SK-N-SH treated with all-trans-retinoic acid at 6 μM for 48 hours (cell line): Measurements from ENCODE around the gene SORCS2.

Source experiments
- ATAC-seq: fragments of 200-7000 bp; cut with Tn5 transposase; 3 replicates; pipeline ENCODE4 v1.9.1; 2020; ENCODE audit warnings: mild to moderate bottlenecking, moderate library complexity
- ARNTL ChIP-seq: fragments of 450-650 bp; formaldehyde crosslinking; IDR thresholded peaks from 2 replicates; pipeline ENCODE4 v1.5.0; 2020; ENCODE audit warnings: low read depth, mild to moderate bottlenecking, moderate library complexity, borderline replicate concordance
- BACH2 ChIP-seq: fragments of 250-450 bp; sonication (Bioruptor Pico); IDR thresholded peaks from 2 replicates; pipeline ENCODE4 v1.9.0; 2021; ENCODE audit warnings: mild to moderate bottlenecking, borderline replicate concordance
- CSDC2 ChIP-seq: fragments of 250-450 bp; sonication (Bioruptor Pico); IDR thresholded peaks from 2 replicates; pipeline ENCODE4 v1.5.0; 2020; ENCODE audit warnings: mild to moderate bottlenecking, moderate library complexity
- ESRRG ChIP-seq: fragments of 250-450 bp; sonication (Bioruptor Pico); IDR thresholded peaks from 2 replicates; pipeline ENCODE4 v1.6.1; 2021; ENCODE audit warnings: mild to moderate bottlenecking
- GLIS3 ChIP-seq: fragments of 250-450 bp; sonication (Bioruptor Pico); IDR thresholded peaks from 2 replicates; pipeline ENCODE4 v1.5.0; 2020; ENCODE audit warnings: mild to moderate bottlenecking, moderate library complexity
- OSR1 ChIP-seq: fragments of 250-450 bp; sonication (Bioruptor Pico); IDR thresholded peaks from 2 replicates; pipeline ENCODE4 v1.8.0; 2022; ENCODE audit warnings: moderate library complexity, mild to moderate bottlenecking, inconsistent platforms
- SNAI2 ChIP-seq: fragments of 250-450 bp; sonication (Bioruptor Pico); IDR thresholded peaks from 2 replicates; pipeline ENCODE4 v1.5.0; 2020; ENCODE audit warnings: mild to moderate bottlenecking, moderate library complexity
- TCF4 ChIP-seq: fragments of 250-450 bp; sonication (Bioruptor Pico); IDR thresholded peaks from 2 replicates; pipeline ENCODE4 v1.8.0; 2021; ENCODE audit warnings: mild to moderate bottlenecking, moderate library complexity, borderline replicate concordance
- TOX ChIP-seq: fragments of 250-450 bp; sonication (Bioruptor Pico); IDR thresholded peaks from 2 replicates; pipeline ENCODE4 v1.8.0; 2021; ENCODE audit warnings: mild to moderate bottlenecking, moderate library complexity, borderline replicate concordance
- ZC3H10 ChIP-seq: fragments of 250-450 bp; sonication (Bioruptor Pico); IDR thresholded peaks from 2 replicates; pipeline ENCODE4 v1.5.1; 2021; ENCODE audit warnings: mild to moderate bottlenecking, moderate library complexity
- ZFP3 ChIP-seq: fragments of 250-450 bp; sonication (Bioruptor Pico); IDR thresholded peaks from 2 replicates; pipeline ENCODE4 v1.5.0; 2020; ENCODE audit warnings: mild to moderate bottlenecking, moderate library complexity
- ZFP30 ChIP-seq: fragments of 450-650 bp; formaldehyde crosslinking; IDR thresholded peaks from 2 replicates; pipeline ENCODE4 v1.5.0; 2022; ENCODE audit warnings: mild to moderate bottlenecking, moderate library complexity
- ZNF565 ChIP-seq: fragments of 450-650 bp; formaldehyde crosslinking; conservative IDR thresholded peaks from 2 replicates; pipeline ENCODE4 v1.5.0; 2020; ENCODE audit warnings: low read depth, mild to moderate bottlenecking, moderate library complexity
- ZNF70 ChIP-seq: fragments of 450-650 bp; formaldehyde crosslinking; IDR thresholded peaks from 2 replicates; pipeline ENCODE4 v1.5.0; 2020; ENCODE audit warnings: mild to moderate bottlenecking, moderate library complexity
- ZNF8 ChIP-seq: fragments of 450-650 bp; formaldehyde crosslinking; IDR thresholded peaks from 2 replicates; pipeline ENCODE4 v1.5.0; 2020; ENCODE audit warnings: mild to moderate bottlenecking, moderate library complexity
- TF ChIP-seq, protein P1 (sequence below): fragments of 250-450 bp; sonication (Bioruptor Pico); IDR thresholded peaks from 2 replicates; pipeline ENCODE4 v1.5.0; 2020; ENCODE audit warnings: mild to moderate bottlenecking, moderate library complexity
- TF ChIP-seq, protein P2 (sequence below): fragments of 250-450 bp; sonication (Bioruptor Pico); IDR thresholded peaks from 2 replicates; pipeline ENCODE4 v1.8.0; 2020; ENCODE audit warnings: mild to moderate bottlenecking, moderate library complexity, borderline replicate concordance
- TF ChIP-seq, protein P3 (sequence below): fragments of 250-450 bp; sonication (Bioruptor Pico); IDR thresholded peaks from 2 replicates; pipeline ENCODE4 v1.5.1; 2021; ENCODE audit warnings: mild to moderate bottlenecking, moderate library complexity
- TF ChIP-seq, protein P4 (sequence below): fragments of 250-450 bp; sonication (Bioruptor Pico); IDR thresholded peaks from 2 replicates; pipeline ENCODE4 v1.5.1; 2020; ENCODE audit warnings: low read depth, mild to moderate bottlenecking, moderate library complexity
- TF ChIP-seq, protein P5 (sequence below): fragments of 250-450 bp; sonication (Bioruptor Pico); IDR thresholded peaks from 2 replicates; pipeline ENCODE4 v1.8.0; 2021; ENCODE audit warnings: low read depth, mild to moderate bottlenecking, moderate library complexity, borderline replicate concordance

SORCS2 gene

DNA sequence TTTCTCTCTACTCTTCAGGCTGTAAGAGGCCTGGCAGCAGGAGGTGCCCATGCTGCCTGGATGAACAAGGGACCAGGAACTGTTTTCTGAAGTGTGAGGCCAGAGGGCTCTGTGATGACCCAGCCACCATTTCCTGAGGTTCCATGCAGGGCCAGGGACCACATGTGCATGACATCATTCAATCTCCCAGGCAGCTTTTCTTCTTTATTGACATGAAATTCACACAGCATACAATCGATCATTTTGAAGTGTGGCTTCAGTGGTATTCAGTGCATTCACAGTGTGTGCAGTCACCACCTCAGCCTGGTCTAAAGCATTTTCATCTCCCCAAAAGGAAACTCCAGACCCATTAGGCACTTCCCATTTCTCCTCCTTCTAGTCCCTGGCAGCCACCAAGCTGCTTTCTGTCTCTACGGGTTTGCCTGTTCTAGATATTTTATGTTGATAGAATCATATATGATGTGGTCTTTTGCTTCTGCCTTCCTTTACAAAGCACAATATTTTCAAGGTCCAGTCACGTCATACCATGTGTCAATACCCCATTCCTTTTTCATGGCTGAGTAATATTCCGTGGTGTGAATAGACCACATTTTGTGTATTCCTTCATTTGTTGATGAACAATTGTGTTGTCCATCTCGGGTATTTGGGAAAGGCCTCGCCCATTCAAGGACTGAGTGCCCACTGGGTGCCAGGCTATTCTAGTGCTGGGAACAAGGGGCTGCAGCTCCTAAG, 149.3 kb downstream of the SORCS2 start:
- TF ChIP-seq SNAI2 (CRISPR knock-in tag) (no peak), ZFP3 (CRISPR knock-in tag) (no peak)
- TF ChIP-seq, protein P1, sequence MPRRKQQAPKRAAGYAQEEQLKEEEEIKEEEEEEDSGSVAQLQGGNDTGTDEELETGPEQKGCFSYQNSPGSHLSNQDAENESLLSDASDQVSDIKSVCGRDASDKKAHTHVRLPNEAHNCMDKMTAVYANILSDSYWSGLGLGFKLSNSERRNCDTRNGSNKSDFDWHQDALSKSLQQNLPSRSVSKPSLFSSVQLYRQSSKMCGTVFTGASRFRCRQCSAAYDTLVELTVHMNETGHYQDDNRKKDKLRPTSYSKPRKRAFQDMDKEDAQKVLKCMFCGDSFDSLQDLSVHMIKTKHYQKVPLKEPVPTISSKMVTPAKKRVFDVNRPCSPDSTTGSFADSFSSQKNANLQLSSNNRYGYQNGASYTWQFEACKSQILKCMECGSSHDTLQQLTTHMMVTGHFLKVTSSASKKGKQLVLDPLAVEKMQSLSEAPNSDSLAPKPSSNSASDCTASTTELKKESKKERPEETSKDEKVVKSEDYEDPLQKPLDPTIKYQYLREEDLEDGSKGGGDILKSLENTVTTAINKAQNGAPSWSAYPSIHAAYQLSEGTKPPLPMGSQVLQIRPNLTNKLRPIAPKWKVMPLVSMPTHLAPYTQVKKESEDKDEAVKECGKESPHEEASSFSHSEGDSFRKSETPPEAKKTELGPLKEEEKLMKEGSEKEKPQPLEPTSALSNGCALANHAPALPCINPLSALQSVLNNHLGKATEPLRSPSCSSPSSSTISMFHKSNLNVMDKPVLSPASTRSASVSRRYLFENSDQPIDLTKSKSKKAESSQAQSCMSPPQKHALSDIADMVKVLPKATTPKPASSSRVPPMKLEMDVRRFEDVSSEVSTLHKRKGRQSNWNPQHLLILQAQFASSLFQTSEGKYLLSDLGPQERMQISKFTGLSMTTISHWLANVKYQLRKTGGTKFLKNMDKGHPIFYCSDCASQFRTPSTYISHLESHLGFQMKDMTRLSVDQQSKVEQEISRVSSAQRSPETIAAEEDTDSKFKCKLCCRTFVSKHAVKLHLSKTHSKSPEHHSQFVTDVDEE (CRISPR knock-in tag) = no peak
- TF ChIP-seq, all 23 proteins: peak for 0
- no peak for ATAC-seq

DNA sequence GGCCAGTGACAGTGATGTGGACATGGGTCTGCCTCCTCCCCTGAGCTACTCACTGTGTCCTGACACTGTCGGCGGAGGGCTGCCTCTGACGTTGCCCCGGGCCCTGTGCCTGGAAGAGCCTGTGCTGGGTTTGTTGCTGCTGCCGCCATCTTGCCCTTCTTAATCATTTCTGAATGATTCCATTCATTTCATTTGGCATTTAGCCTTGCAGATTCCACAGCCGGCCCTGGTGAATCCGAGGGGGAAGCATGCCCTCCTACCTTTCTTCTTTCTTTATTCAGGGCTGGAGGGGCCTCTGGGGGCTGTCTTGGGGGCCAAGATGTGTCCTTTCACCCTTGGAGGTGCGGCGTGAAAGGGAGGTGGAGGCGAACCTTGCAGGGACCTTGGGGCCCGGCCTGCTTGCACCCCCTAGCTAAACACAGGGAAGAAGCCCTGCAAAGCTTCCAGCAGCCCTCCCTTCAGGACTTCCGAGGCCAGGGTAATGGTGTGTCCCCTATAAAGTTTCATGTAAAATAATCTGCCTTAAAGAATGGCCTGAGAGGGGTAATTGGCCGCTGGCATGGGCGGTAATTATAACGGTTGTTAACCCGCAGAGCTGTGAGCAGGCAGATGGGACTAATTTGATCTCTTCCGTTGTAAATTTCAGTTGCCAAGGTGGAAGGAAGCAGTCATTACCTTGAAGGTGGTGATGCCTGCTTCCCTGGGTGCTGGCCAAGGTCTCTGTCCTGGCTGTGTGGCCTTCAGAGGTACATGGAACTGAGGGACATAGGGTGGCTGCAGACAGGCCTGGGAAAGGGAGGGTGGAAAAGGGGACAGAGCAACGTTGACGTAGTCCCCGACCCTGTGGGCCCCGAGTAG, 150.1 kb downstream of the SORCS2 start:
- ATAC-seq = no peak
- TF ChIP-seq, protein P2, sequence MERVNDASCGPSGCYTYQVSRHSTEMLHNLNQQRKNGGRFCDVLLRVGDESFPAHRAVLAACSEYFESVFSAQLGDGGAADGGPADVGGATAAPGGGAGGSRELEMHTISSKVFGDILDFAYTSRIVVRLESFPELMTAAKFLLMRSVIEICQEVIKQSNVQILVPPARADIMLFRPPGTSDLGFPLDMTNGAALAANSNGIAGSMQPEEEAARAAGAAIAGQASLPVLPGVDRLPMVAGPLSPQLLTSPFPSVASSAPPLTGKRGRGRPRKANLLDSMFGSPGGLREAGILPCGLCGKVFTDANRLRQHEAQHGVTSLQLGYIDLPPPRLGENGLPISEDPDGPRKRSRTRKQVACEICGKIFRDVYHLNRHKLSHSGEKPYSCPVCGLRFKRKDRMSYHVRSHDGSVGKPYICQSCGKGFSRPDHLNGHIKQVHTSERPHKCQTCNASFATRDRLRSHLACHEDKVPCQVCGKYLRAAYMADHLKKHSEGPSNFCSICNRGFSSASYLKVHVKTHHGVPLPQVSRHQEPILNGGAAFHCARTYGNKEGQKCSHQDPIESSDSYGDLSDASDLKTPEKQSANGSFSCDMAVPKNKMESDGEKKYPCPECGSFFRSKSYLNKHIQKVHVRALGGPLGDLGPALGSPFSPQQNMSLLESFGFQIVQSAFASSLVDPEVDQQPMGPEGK (CRISPR knock-in tag) = no peak
- no peak for TF ChIP-seq OSR1 (CRISPR knock-in tag)
- TF ChIP-seq ZNF70 (CRISPR knock-in tag) = no peak
- TF ChIP-seq, protein P3, sequence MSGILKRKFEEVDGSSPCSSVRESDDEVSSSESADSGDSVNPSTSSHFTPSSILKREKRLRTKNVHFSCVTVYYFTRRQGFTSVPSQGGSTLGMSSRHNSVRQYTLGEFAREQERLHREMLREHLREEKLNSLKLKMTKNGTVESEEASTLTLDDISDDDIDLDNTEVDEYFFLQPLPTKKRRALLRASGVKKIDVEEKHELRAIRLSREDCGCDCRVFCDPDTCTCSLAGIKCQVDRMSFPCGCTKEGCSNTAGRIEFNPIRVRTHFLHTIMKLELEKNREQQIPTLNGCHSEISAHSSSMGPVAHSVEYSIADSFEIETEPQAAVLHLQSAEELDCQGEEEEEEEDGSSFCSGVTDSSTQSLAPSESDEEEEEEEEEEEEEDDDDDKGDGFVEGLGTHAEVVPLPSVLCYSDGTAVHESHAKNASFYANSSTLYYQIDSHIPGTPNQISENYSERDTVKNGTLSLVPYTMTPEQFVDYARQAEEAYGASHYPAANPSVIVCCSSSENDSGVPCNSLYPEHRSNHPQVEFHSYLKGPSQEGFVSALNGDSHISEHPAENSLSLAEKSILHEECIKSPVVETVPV (CRISPR knock-in tag) = no peak
- TF ChIP-seq ZNF8 (CRISPR knock-in tag) = no peak
- TF ChIP-seq GLIS3 = no peak
- TF ChIP-seq, protein P4, sequence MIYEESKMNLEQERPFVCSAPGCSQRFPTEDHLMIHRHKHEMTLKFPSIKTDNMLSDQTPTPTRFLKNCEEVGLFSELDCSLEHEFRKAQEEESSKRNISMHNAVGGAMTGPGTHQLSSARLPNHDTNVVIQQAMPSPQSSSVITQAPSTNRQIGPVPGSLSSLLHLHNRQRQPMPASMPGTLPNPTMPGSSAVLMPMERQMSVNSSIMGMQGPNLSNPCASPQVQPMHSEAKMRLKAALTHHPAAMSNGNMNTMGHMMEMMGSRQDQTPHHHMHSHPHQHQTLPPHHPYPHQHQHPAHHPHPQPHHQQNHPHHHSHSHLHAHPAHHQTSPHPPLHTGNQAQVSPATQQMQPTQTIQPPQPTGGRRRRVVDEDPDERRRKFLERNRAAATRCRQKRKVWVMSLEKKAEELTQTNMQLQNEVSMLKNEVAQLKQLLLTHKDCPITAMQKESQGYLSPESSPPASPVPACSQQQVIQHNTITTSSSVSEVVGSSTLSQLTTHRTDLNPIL (CRISPR knock-in tag) = no peak

DNA sequence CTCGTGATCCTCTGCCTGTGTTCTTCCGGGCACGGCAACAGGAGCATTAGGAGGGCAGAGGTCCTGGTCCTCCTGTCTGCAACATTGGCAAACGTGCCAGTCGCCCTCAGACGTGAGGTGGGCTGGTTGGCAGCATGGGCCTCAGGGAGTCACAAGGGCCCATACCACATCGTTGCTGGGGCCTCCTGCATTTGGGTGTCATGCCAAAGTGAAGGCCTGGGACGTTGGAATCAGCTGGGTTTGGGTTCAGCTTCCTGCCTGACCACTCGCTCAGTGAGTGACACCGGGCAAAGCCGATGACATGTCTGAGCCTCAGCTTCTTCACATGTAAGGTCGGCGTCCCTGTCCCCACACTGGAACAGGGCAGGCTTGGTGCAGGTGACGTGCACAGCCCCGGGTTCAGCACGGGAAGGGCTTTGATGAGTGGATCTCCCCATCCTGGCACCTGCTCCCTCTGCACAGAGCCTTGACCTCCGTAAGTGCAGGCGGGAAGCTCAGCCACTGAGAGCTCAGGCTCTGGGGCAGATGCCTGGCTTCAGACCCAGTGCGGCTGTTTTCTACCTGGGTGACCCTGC, 150.8 kb downstream of the SORCS2 start:
- no peak for ATAC-seq
- TF ChIP-seq, protein P5, sequence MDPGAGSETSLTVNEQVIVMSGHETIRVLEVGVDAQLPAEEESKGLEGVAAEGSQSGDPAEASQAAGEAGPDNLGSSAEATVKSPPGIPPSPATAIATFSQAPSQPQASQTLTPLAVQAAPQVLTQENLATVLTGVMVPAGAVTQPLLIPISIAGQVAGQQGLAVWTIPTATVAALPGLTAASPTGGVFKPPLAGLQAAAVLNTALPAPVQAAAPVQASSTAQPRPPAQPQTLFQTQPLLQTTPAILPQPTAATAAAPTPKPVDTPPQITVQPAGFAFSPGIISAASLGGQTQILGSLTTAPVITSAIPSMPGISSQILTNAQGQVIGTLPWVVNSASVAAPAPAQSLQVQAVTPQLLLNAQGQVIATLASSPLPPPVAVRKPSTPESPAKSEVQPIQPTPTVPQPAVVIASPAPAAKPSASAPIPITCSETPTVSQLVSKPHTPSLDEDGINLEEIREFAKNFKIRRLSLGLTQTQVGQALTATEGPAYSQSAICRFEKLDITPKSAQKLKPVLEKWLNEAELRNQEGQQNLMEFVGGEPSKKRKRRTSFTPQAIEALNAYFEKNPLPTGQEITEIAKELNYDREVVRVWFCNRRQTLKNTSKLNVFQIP = no peak
- TF ChIP-seq ZNF565 (no peak), TCF4 (CRISPR knock-in tag) (no peak), OSR1 (CRISPR knock-in tag) (no peak), SNAI2 (CRISPR knock-in tag) (no peak), ZFP3 (CRISPR knock-in tag) (no peak), GLIS3 (no peak), ZFP30 (CRISPR knock-in tag) (no peak), CSDC2 (CRISPR knock-in tag) (no peak), TOX (CRISPR knock-in tag) (no peak), ZC3H10 (CRISPR knock-in tag) (no peak), BACH2 (CRISPR knock-in tag) (no peak), ARNTL (no peak), ESRRG (CRISPR knock-in tag) (no peak)
- TF ChIP-seq, protein P2 (CRISPR knock-in tag) = no peak
- TF ChIP-seq, protein P1 (CRISPR knock-in tag) = no peak
